ENCODE measurements around the gene DDX47. TPM values are rescaled to one million over a fixed set of nuclear protein-coding genes. Genes with fewer than 3 reads are reported as not detected.

DDX47 gene
- total and polyA plus RNA-seq, 2 of the 13 experiments (the other 11 are each of a cell fraction or from before 2014, with no cell fraction given) = 48.5 to 78.7 TPM

- TF ChIP-seq ZNF510 (CRISPR knock-in tag; IDR thresholded peaks at IDR 0.05; ENCODE audit: low read depth) (0 out of 2 replicates have a peak, but pooled peaks have one; percentile 42), ELF1 (CRISPR knock-in tag; IDR thresholded peaks at IDR 0.05) (peak; percentile 97), SOX13 (IDR thresholded peaks at IDR 0.05) (no peak), SOX13 (CRISPR knock-in tag; conservative IDR thresholded peaks at IDR 0.05 in 1 of 2, IDR thresholded peaks at IDR 0.05 in 1 of 2) (peak in 1 of 2 experiments; percentile 19; a peak in 1 of 4 replicates), SNRNP70 (IDR thresholded peaks at IDR 0.05; ENCODE audit: low read depth, low read length) (no peak), NR2F2 (IDR thresholded peaks at IDR 0.05; ENCODE audit: borderline replicate concordance, low read depth) (no peak), ZSCAN21 (CRISPR knock-in tag; IDR thresholded peaks at IDR 0.05; ENCODE audit: borderline replicate concordance) (no peak), ZNF30 (CRISPR knock-in tag; IDR thresholded peaks at IDR 0.05) (no peak), MAFG (CRISPR knock-in tag; IDR thresholded peaks at IDR 0.05) (no peak), SIN3A (IDR thresholded peaks at IDR 0.05; ENCODE audit: borderline replicate concordance, low read depth, low read length) (peak; percentile 76; the same call in 1 of the 2 replicates), ESRRA (CRISPR knock-in tag; IDR thresholded peaks at IDR 0.05; ENCODE audit: low read depth) (0 out of 2 replicates have a peak, but pooled peaks have one; percentile 25), ZNF484 (CRISPR knock-in tag; IDR thresholded peaks at IDR 0.05; ENCODE audit: borderline replicate concordance, low read depth) (no peak), ZNF513 (CRISPR knock-in tag; conservative IDR thresholded peaks at IDR 0.05) (no peak), RNF219 (CRISPR knock-in tag; IDR thresholded peaks at IDR 0.05) (no peak), ZBTB33 (CRISPR knock-in tag; IDR thresholded peaks at IDR 0.05) (peak; percentile 47), CTCF (CRISPR knock-in tag; IDR thresholded peaks at IDR 0.05) (peak; percentile 98), STAT5B (CRISPR knock-in tag; IDR thresholded peaks at IDR 0.05) (no peak), TSC22D2 (CRISPR knock-in tag; IDR thresholded peaks at IDR 0.05; ENCODE audit: borderline replicate concordance) (0 out of 2 replicates have a peak, but pooled peaks have one; percentile 37), ZEB1 (IDR thresholded peaks at IDR 0.05; ENCODE audit: insufficient replicate concordance, low read depth) (no peak), ATM (IDR thresholded peaks at IDR 0.05; ENCODE audit: borderline replicate concordance) (no peak), CHD2 (IDR thresholded peaks at IDR 0.05; ENCODE audit: low read depth, low read length) (no peak)
Measured at GRCh38 chr12:12813120-12814101, at the start of gene DDX47 (continued).

Data from HepG2 (cell line).